SIG-M5 treated with dmso at 0.1 percent for 504 hours (cell line): ENCODE measurements around the gene TYMS.

Experiments
- DNase-seq: peaks from one replicate; lab custom pipeline; 2025; ENCODE audit not compliant: unreplicated experiment; lab: John Stamatoyannopoulos, UW

Gene TYMS

GRCh38 chr18:710418-711300 lies 53.2 kb downstream of the TYMS start:
- no peak for DNase-seq

- DNase-seq, result no peak
Observed at GRCh38 chr18:711310-711656, 53.8 kb downstream of the TYMS start.

GRCh38 chr18:711657-712400 lies 54.4 kb downstream of the TYMS start:
- peak; percentile 80 for DNase-seq

GRCh38 chr18:712401-713134 lies 55.1 kb downstream of the TYMS start, which contains the start of gene ENOSF1:
ENOSF1 (minus strand) TSS chr18:712630; CDS start chr18:712587, 43 bp downstream.
- peak; percentile 78 for DNase-seq

- no peak for DNase-seq
Observed at GRCh38 chr18:713135-713490, 55.7 kb downstream of the TYMS start.

GRCh38 chr18:715626-716025 lies 58.2 kb downstream of the TYMS start:
- no peak for DNase-seq

- DNase-seq, result no peak
Observed at GRCh38 chr18:717003-717402, 59.5 kb downstream of the TYMS start.
